Hematopoietic multipotent progenitor cell treated with erythropoietin and hydrocortisone succinate and interleukin-3 and kit ligand, for 15 days (in vitro differentiated cells): ENCODE results near the gene SPATA13.

Experiments
- DNase-seq: peaks from one replicate; pipeline ENCODE4 v3.0.0-alpha.2; 2015; ENCODE audit warnings: low spot score

SPATA13 gene

GRCh38 chr13:24167666-24168391 lies 7.3 kb downstream of the SPATA13 start:
- no peak for DNase-seq

GRCh38 chr13:24168392-24168750 lies 7.9 kb downstream of the SPATA13 start:
- no peak for DNase-seq

GRCh38 chr13:24168979-24169378 lies 8.5 kb downstream of the SPATA13 start:
- DNase-seq: no peak

- no peak for DNase-seq
These were observed 11.6 kb downstream of the SPATA13 start for GRCh38 chr13:24172071-24172470.

GRCh38 chr13:24173795-24174194 lies 13.3 kb downstream of the SPATA13 start:
- DNase-seq: no peak

- DNase-seq: no peak
These were observed 15.3 kb downstream of the SPATA13 start for GRCh38 chr13:24175847-24176246.

GRCh38 chr13:24176351-24177101 lies 16.0 kb downstream of the SPATA13 start:
- no peak for DNase-seq

- DNase-seq: no peak
These were observed 18.4 kb downstream of the SPATA13 start for GRCh38 chr13:24178847-24179485.

GRCh38 chr13:24179486-24179850 lies 18.9 kb downstream of the SPATA13 start:
- DNase-seq: no peak

- no peak for DNase-seq
These were observed 20.3 kb downstream of the SPATA13 start for GRCh38 chr13:24180750-24181377.

- DNase-seq: no peak
These were observed 21.6 kb downstream of the SPATA13 start for GRCh38 chr13:24181991-24182702.

GRCh38 chr13:24182703-24183081 lies 22.2 kb downstream of the SPATA13 start:
- no peak for DNase-seq

GRCh38 chr13:24183741-24184182 lies 23.2 kb downstream of the SPATA13 start:
- no peak for DNase-seq

- DNase-seq: no peak
These were observed 23.8 kb downstream of the SPATA13 start for GRCh38 chr13:24184265-24184841.

GRCh38 chr13:24184882-24185281 lies 24.4 kb downstream of the SPATA13 start:
- no peak for DNase-seq

- no peak for DNase-seq
These were observed 25.2 kb downstream of the SPATA13 start for GRCh38 chr13:24185591-24186232.

GRCh38 chr13:24187185-24187584 lies 26.7 kb downstream of the SPATA13 start:
- DNase-seq: no peak

- DNase-seq: peak; percentile 8
These were observed 31.7 kb downstream of the SPATA13 start for GRCh38 chr13:24192057-24192810.

- no peak for DNase-seq
These were observed 32.3 kb downstream of the SPATA13 start for GRCh38 chr13:24192811-24193162.

GRCh38 chr13:24194447-24194846 lies 33.9 kb downstream of the SPATA13 start:
- DNase-seq: no peak

- DNase-seq: no peak
These were observed 35.1 kb downstream of the SPATA13 start for GRCh38 chr13:24195626-24196025.
